ENCODE results near the gene MVB12B. TPM values are rescaled to one million over a fixed set of nuclear protein-coding genes. Genes with fewer than 3 reads are reported as not detected.

Gene MVB12B
- total and polyA plus RNA-seq, 2 of the 8 experiments (the other 6 are each of a cell fraction or from before 2014, with no cell fraction given): 2.6 to 5.0 TPM

DNA sequence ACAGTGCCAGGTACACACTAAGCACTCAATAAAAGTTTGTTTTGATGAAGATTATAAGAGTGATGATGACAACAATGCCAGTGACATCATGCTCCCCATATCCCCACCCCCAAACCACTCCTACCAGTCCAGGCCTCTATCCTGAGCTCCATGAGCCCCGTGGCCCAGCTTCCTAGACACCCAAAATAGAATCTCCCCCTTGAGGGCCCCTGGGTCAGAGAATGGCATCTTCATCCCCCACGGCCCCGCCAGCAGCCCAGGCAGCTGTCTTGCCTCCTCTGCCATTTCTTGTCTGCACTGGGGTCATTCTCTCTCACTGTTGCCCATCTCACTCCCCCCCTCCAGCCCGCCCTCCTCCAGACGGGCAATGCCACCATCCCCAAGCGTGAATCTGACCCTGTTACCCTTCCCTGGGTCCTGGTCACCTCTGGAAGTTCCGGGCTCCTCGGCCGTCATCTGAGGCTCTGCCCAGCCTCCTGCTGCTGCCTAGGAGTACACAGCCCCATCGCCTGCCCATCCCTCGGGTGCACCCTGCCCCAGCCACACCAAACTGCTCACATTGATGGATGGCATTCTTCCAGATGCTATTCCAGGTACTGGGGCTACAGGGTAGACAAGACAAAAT is 210.3 kb downstream of the MVB12B start (continued):
- TF ChIP-seq TAF7 (optimal IDR thresholded peaks at IDR 0.05; ENCODE audit: borderline replicate concordance, low read depth, low read length): no peak
